ENCODE data around the gene AKAP1.
"Not testable (repeated sequence)": the region's sequence is repeated elsewhere in the genome, so short reads cannot be mapped to it uniquely, and the experiment has no call there.

AKAP1 gene

DNA sequence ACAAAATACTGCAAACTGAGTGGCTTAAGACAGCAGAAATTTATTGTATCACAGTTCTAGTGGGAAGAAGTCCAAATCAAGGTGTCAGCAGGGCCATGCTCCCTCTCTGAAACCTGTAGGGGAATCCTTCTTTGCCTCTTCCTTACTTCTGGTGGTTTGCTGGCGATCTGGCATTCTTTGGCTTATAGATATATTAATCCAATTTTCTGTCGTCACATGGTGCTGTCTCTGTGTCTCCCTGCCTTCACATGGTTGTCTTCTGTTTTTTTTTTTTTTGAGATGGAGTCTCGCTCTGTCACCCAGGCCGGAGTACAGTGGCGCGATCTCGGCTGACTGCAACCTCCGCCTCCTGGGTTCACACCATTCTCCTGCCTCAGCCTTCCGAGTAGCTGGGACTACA is 6.8 kb upstream of the AKAP1 start:
- no peak for DNase-seq

GRCh38 chr17:57080718-57081117 is 4.3 kb upstream of the AKAP1 start:
- DNase-seq, result no peak

GRCh38 chr17:57082441-57082840 is 2.6 kb upstream of the AKAP1 start:
- DNase-seq, result no peak

DNA sequence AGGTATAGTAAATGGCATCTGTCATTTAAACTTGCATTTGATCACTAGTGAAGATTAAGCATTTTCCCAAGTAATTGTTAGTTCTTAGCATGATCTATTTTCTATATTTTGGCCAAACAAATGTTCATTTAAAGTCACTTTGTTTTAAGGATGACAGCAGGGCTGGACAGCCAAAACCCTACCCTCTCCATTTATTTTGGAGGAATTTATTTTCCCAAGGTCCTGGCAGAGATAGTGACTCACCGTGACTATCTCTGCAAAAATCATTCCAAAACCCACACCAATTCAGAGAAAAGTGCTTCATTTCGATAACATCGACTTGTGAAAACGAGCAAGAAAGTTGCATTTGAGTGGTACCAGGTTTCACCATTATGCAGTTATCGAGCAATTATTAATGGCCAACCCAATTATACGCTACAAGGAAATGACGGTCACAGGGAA is 665 bp upstream of the AKAP1 start:
- DNase-seq, result no peak

GRCh38 chr17:57085448-57086068 is 512 bp downstream of the AKAP1 start:
- peak; percentile 54 for DNase-seq

DNA sequence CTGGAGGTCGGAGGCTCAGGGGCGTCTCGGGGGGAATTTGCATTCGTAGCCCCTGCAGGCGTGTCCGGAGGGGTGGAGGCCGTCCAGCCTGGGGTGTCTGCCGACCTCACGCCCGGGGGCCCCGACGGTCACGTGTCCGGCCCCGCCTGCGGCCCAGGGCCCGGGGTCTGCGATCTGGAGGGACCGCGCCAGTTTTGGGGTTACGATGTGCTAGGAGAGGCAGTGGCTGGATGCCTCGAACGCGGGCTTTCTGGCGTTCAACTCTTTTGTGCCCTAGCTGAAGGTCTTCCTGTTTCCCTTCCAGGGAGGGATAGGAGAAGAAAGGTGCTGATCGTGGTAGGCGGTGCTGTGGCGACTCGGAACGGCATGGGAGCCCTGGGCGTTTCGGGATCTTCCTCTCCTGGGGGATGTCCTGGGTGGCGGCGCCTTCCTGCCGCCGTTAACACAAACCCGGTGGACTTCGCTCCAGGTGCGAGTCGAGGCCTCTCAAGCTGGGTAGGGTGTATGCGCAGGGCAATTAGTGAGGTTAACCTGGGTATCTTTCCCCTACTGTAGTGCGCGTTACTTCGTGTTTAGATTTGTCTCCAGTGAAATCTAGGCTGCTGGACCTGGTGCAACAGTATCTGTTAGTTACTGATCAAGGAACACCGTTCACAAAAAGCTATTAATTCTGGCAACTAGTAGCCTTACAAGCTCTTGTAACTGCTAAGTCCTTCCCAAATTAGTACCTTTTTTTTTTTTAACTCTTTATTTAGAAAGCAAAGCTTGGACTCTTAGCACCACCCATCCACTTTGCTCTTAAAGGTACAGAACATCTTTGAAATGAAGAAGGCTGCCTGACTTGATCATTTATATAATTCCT is 1.3 kb downstream of the AKAP1 start:
- DNase-seq, result peak; percentile 5

DNA sequence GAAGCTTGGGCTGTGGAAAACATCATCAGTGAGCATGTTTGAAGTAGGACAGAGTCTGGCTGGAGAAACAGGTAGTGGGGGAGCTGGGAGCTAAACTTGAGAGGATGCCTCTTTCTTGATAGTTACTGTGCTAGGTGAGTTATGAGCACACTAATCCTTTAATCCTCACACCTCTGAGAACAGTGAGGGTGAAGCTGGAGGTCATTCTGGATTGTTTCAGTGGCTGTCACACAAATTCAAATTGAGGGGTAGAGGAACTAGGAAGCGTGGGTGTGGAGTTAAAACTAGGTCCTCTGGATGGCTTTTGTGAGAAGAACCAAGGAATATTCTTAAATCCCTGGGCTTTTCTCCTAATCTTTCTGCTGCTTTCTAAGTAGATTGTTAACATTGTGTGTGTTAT is 3.3 kb downstream of the AKAP1 start:
- no peak for DNase-seq

- DNase-seq, result no peak
These were observed 4.3 kb downstream of the AKAP1 start for GRCh38 chr17:57089391-57089790.

GRCh38 chr17:57090560-57091185 is 5.6 kb downstream of the AKAP1 start:
- no peak for DNase-seq

DNA sequence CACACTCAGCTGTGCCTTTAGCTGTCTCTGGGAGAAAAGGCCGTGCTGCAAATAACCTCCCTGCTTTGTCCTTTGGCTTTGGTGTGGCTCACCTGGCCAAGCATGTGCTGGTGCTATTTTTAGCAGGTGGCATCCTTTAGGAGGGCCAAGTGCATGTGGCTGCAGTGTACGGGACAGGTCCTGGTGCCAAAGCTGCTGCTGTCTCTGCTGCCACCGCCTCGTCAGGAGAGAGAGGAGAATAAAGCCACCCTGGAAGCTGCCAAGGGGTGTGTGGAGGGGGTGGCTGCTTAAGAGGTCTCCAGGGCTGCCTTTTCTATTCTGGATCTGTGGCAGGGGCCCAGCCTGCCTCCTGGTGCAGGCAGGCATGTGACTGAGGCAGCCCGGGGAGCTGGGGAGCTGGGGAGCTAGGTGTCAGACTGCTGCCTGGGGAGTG is 6.2 kb downstream of the AKAP1 start:
- DNase-seq, result no peak

- DNase-seq, result no peak
These were observed 7.1 kb downstream of the AKAP1 start for GRCh38 chr17:57092171-57092570.

GRCh38 chr17:57092779-57093178 is 7.7 kb downstream of the AKAP1 start:
- no peak for DNase-seq

GRCh38 chr17:57096472-57097202 is 11.6 kb downstream of the AKAP1 start:
- no peak for DNase-seq

GRCh38 chr17:57097832-57098421 is 12.9 kb downstream of the AKAP1 start:
- DNase-seq, result no peak

- no peak for DNase-seq
These were observed 14.1 kb downstream of the AKAP1 start for GRCh38 chr17:57099165-57099564.

DNA sequence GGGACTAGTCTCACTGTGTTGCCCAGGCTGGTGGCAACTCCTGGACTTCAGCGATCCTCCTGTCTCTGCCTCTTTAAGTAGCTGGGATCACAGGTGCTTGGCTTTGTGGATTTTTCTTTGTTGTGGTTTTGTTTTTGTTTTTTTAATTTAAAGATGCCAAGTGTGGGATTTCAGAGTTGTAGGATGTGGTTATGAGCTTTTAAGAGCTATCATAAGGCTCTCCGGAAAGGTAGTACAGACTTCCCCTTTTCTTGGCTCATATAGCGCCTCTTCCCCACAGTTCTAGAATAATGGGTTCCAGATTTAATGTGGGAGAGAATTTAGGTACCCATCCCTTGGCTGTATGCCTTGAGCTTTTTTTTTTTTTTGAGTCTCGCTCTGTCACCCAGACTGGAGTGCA is 17.1 kb downstream of the AKAP1 start:
- DNase-seq, result no peak

DNA sequence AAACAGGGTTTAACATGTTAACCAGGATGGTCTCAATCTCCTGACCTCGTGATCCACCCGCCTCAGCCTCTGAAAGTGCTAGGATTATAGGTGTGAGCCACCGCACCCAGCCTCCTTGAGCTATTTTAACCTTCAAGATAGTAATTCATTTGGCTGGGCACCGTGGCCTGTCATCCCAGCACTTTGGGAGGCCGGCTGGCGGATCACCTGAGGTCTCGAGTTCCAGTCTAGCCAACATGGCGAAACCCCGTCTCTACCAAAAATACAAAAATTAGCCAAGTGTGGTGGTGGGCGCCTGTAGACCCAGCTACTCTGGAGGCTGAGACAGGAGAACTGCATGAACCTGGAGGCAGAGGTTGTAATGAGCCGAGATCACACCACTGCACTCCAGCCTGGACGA is 17.6 kb downstream of the AKAP1 start:
- not testable (repeated sequence) for DNase-seq

- no peak for DNase-seq
These were observed 19.6 kb downstream of the AKAP1 start for GRCh38 chr17:57104461-57105175.

GRCh38 chr17:57105591-57105990 is 20.5 kb downstream of the AKAP1 start:
- DNase-seq, result no peak

DNA sequence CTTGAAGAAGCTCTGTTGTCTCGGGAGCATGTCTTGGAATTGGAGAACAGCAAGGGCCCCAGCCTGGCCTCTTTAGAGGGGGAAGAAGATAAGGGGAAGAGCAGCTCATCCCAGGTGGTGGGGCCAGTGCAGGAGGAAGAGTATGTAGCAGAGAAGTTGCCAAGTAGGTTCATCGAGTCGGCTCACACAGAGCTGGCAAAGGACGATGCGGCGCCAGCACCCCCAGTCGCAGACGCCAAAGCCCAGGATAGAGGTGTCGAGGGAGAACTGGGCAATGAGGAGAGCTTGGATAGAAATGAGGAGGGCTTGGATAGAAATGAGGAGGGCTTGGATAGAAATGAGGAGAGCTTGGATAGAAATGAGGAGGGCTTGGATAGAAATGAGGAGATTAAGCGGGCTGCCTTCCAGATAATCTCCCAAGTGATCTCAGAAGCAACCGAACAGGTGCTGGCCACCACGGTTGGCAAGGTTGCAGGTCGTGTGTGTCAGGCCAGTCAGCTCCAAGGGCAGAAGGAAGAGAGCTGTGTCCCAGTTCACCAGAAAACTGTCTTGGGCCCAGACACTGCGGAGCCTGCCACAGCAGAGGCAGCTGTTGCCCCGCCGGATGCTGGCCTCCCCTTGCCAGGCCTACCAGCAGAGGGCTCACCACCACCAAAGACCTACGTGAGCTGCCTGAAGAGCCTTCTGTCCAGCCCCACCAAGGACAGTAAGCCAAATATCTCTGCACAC is 21.2 kb downstream of the AKAP1 start:
- no peak for DNase-seq

- no peak for DNase-seq
These were observed 21.9 kb downstream of the AKAP1 start for GRCh38 chr17:57106836-57107497.
